Liver (tissue), 9 donors: ENCODE results near the gene LYST. TPM values are rescaled to one million over a fixed set of nuclear protein-coding genes. Genes with fewer than 3 reads are reported as not detected.

ENCODE experiments used
- DNase-seq: peaks from one replicate; pipeline ENCODE4 v3.0.0-alpha.2; 2017; ENCODE audit warnings: low spot score
- H3K27ac ChIP-seq, 2 donors: one replicate each; pipeline ENCODE4 v1.7.0; 2013; ENCODE audit warnings: inconsistent platforms in 2 of 2, low read length in 2 of 2, control low read depth in 1 of 2, low read depth in 1 of 2, mild to moderate bottlenecking in 1 of 2
- H3K27me3 ChIP-seq, 4 donors: one replicate each; pipeline versions ENCODE4 v1.6.1 to v1.7.0; 2013; ENCODE audit warnings: low read length in 3 of 4, inconsistent platforms in 1 of 4, mild to moderate bottlenecking in 1 of 4, moderate library complexity in 1 of 4; ENCODE audit not compliant: control insufficient read depth in 4 of 4, insufficient read depth in 4 of 4
- H3K36me3 ChIP-seq, 4 donors: one replicate each; pipeline versions ENCODE4 v1.6.1 to v1.7.0; 2013; ENCODE audit warnings: low read length in 3 of 4, mild to moderate bottlenecking in 3 of 4, low read depth in 1 of 4, moderate library complexity in 1 of 4; ENCODE audit not compliant: control insufficient read depth in 4 of 4, insufficient read depth in 3 of 4
- H3K4me1 ChIP-seq, 4 donors: one replicate each; pipeline versions ENCODE4 v1.6.1 to v1.7.0; 2013; ENCODE audit warnings: low read length in 3 of 4, mild to moderate bottlenecking in 3 of 4, moderate library complexity in 1 of 4; ENCODE audit not compliant: control insufficient read depth in 4 of 4, insufficient read depth in 4 of 4
- H3K4me3 ChIP-seq, 3 donors: one replicate each; pipeline versions ENCODE4 v1.6.1 to v1.7.0; 2013; ENCODE audit warnings: low read length in 3 of 3, control low read depth in 1 of 3, low read depth in 1 of 3, mild to moderate bottlenecking in 1 of 3
- H3K9ac ChIP-seq, 2 donors: one replicate each; pipeline ENCODE4 v1.7.0; 2013; ENCODE audit warnings: low read length in 2 of 2, mild to moderate bottlenecking in 2 of 2, moderate library complexity in 2 of 2, control low read depth in 1 of 2, low read depth in 1 of 2
- H3K9me3 ChIP-seq, 4 donors: one replicate each; pipeline versions ENCODE4 v1.6.1 to v1.7.0; 2013; ENCODE audit warnings: low read length in 3 of 4; ENCODE audit not compliant: control insufficient read depth in 4 of 4
- ATF3 ChIP-seq: IDR thresholded peaks from 2 replicates; pipeline ENCODE4 v1.6.1; 2016; ENCODE audit warnings: antibody characterized with exemption
- EGR1 ChIP-seq, 2 donors: IDR thresholded peaks; 2 replicates each; pipeline ENCODE4 v1.6.1; 2016 to 2018; ENCODE audit warnings: antibody characterized with exemption in 2 of 2, low read depth in 2 of 2
- FOXA1 ChIP-seq: IDR thresholded peaks from 2 replicates; pipeline ENCODE4 v1.6.1; 2016; ENCODE audit warnings: antibody characterized with exemption
- FOXA2 ChIP-seq: IDR thresholded peaks from 2 replicates; pipeline ENCODE4 v1.6.1; 2016; ENCODE audit warnings: antibody characterized with exemption
- GABPA ChIP-seq, 2 donors: IDR thresholded peaks in 1 of 2; conservative IDR thresholded peaks in 1 of 2; 2 replicates each; pipeline ENCODE4 v1.6.1; 2016; ENCODE audit warnings: antibody characterized with exemption in 2 of 2, mild to moderate bottlenecking in 1 of 2, moderate library complexity in 1 of 2
- HNF4A ChIP-seq, 2 donors: conservative IDR thresholded peaks; 2 replicates each; pipeline ENCODE4 v1.6.1; 2016; ENCODE audit warnings: antibody characterized with exemption in 2 of 2, mild to moderate bottlenecking in 2 of 2
- HNF4G ChIP-seq: IDR thresholded peaks from 2 replicates; pipeline ENCODE4 v1.6.1; 2016; ENCODE audit warnings: antibody characterized with exemption
- JUND ChIP-seq, 2 donors: IDR thresholded peaks; 2 replicates each; pipeline ENCODE4 v1.6.1; 2016; ENCODE audit warnings: antibody characterized with exemption in 2 of 2
- NR2F2 ChIP-seq: IDR thresholded peaks from 2 replicates; pipeline ENCODE4 v1.6.1; 2016; ENCODE audit warnings: antibody characterized with exemption
- RAD21 ChIP-seq, 2 donors: IDR thresholded peaks; 2 replicates each; pipeline ENCODE4 v1.6.1; 2016; ENCODE audit warnings: antibody characterized with exemption in 2 of 2, mild to moderate bottlenecking in 2 of 2
- REST ChIP-seq: IDR thresholded peaks from 2 replicates; pipeline ENCODE4 v1.6.1; 2016; ENCODE audit warnings: antibody characterized with exemption, mild to moderate bottlenecking
- RXRA ChIP-seq, 2 donors: IDR thresholded peaks; 2 replicates each; pipeline ENCODE4 v1.6.1; 2017 to 2018; ENCODE audit warnings: antibody characterized with exemption in 2 of 2, mild to moderate bottlenecking in 1 of 2
- SP1 ChIP-seq: IDR thresholded peaks from 2 replicates; pipeline ENCODE4 v1.6.1; 2018; ENCODE audit warnings: antibody characterized with exemption, mild to moderate bottlenecking
- TAF1 ChIP-seq: conservative IDR thresholded peaks from 2 replicates; pipeline ENCODE4 v1.6.1; 2016; ENCODE audit warnings: antibody characterized with exemption, mild to moderate bottlenecking
- YY1 ChIP-seq: IDR thresholded peaks from 2 replicates; pipeline ENCODE4 v1.6.1; 2016; ENCODE audit warnings: antibody characterized with exemption, mild to moderate bottlenecking
- ZBTB33 ChIP-seq: IDR thresholded peaks from 2 replicates; pipeline ENCODE4 v1.6.1; 2016; ENCODE audit warnings: antibody characterized with exemption
- WGBS: extraction: QIAGEN DNeasy Blood & Tissue Kit; methylation state at CpG from one replicate; pipeline ENCODE4 v1.1.7; 2013; 5-methylcytosine and 5-hydroxymethylcytosine counted together
- polyA plus RNA-seq, 2 donors: library from polyadenylated mRNA; stranded (reverse) in 1 of 2; unstranded in 1 of 2; fragments of 200-250 nt in 1 of 2; fragments of >200 nt in 1 of 2; fragmentation: Nextera tagmentation in 1 of 2; extraction: Ambion mirVana in 1 of 2; gene quantifications; one replicate each; pipeline versions ENCODE4 v1.2.1 to v1.2.3, GENCODE V29; 2013 to 2015
- total RNA-seq, 2 donors: library from RNA; depleted of rRNA; stranded (reverse); fragments of >200 nt; gene quantifications; one replicate each; pipeline ENCODE4 v1.2.3, GENCODE V29; 2014
- TF ChIP-seq, protein P1 (sequence below): IDR thresholded peaks from 2 replicates; pipeline ENCODE4 v1.6.1; 2016; ENCODE audit warnings: antibody characterized with exemption
- TF ChIP-seq, protein P2 (sequence below): fragments of 150-350 bp; IDR thresholded peaks from 2 replicates; pipeline ENCODE4 v1.5.1; 2017; ENCODE audit warnings: improper control_type of control experiment, low read depth, low read length; ENCODE audit not compliant: missing input control
- donor health status: healthy.
- donor health status: healthy.
- donor health status: healthy.
- donor health status: healthy.
- donor health status: healthy.

Gene LYST
- total and polyA plus RNA-seq, 4 donors: 3.4 to 45.9 (median 14.2) TPM

GRCh38 chr1:235724730-235725129, 142.0 kb downstream of the LYST start:
- DNase-seq: no peak
- no peaks in the 10 kb centered on the region for H3K27me3 ChIP-seq
- H3K4me3 ChIP-seq: no peak overlapping the region
- TF ChIP-seq JUND (IDR thresholded peaks at IDR 0.05): no peak
- no peak for TF ChIP-seq ZBTB33
- no peak for TF ChIP-seq ATF3
- TF ChIP-seq TAF1: no peak
- TF ChIP-seq, protein P1, sequence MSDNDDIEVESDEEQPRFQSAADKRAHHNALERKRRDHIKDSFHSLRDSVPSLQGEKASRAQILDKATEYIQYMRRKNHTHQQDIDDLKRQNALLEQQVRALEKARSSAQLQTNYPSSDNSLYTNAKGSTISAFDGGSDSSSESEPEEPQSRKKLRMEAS: no peak
- TF ChIP-seq YY1: no peak
- no peak for TF ChIP-seq RXRA (IDR thresholded peaks at IDR 0.05)
- no peak for TF ChIP-seq SP1
- TF ChIP-seq HNF4G: no peak
- no peak for TF ChIP-seq NR2F2
- no peak for TF ChIP-seq EGR1 (IDR thresholded peaks at IDR 0.05; ENCODE audit: low read depth in 2 of 2)
- no peak for TF ChIP-seq FOXA1
- TF ChIP-seq GABPA (IDR thresholded peaks at IDR 0.05 in 1 of 2, conservative IDR thresholded peaks at IDR 0.05 in 1 of 2): no peak
- TF ChIP-seq HNF4A (conservative IDR thresholded peaks at IDR 0.05): no peak
- no peak for TF ChIP-seq RAD21 (IDR thresholded peaks at IDR 0.05)
- TF ChIP-seq, protein P2, sequence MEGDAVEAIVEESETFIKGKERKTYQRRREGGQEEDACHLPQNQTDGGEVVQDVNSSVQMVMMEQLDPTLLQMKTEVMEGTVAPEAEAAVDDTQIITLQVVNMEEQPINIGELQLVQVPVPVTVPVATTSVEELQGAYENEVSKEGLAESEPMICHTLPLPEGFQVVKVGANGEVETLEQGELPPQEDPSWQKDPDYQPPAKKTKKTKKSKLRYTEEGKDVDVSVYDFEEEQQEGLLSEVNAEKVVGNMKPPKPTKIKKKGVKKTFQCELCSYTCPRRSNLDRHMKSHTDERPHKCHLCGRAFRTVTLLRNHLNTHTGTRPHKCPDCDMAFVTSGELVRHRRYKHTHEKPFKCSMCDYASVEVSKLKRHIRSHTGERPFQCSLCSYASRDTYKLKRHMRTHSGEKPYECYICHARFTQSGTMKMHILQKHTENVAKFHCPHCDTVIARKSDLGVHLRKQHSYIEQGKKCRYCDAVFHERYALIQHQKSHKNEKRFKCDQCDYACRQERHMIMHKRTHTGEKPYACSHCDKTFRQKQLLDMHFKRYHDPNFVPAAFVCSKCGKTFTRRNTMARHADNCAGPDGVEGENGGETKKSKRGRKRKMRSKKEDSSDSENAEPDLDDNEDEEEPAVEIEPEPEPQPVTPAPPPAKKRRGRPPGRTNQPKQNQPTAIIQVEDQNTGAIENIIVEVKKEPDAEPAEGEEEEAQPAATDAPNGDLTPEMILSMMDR: no peak
- TF ChIP-seq FOXA2: no peak
- no peak for TF ChIP-seq REST
- peaks cover 5 to 41% (median 31%) of the 10 kb centered on the region in 4 donors for H3K36me3 ChIP-seq
- H3K4me1 ChIP-seq: no peaks in the 10 kb centered on the region
- H3K9ac ChIP-seq: no peak overlapping the region
- no peak overlapping the region for H3K27ac ChIP-seq
- 96% methylated on average over 2 of the region's 2 CpGs for WGBS
- no peaks in the 10 kb centered on the region for H3K9me3 ChIP-seq
